GM11168 (cell line): ENCODE measurements around the gene BRCC3.
"Not testable (repeated sequence)": the region's sequence is repeated elsewhere in the genome, so short reads cannot be mapped to it uniquely, and the experiment has no call there.

Experiments used
- in situ Hi-C: fragments of 300-500 bp; cut with MboI; formaldehyde crosslinking; loops from one replicate; pipeline ENCODE4 v1.12.0; 2022; ENCODE audit warnings: low sequenced_read_pairs; ENCODE audit not compliant: unreplicated experiment

The BRCC3 gene

DNA sequence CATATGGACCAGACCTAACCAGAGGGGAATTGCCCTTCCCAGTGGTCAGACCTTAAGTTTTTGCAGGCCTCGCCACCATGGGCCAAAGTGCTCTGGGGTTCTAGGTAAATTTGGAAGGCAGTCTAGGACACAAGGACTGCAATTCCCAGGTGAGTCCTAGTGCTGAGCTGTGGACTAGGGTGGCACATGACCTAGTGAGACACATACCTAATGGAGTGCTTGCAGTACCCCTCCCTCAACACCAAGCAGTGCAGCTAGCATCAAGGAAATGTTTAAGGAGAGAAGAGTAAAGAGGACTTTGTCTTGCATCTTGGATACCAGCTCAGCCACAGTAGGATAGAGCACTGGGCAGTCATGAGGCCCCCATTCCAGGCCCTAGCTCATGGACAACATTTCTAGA, 60.8 kb downstream of the BRCC3 start:
- in situ Hi-C loops: no loop called here

DNA sequence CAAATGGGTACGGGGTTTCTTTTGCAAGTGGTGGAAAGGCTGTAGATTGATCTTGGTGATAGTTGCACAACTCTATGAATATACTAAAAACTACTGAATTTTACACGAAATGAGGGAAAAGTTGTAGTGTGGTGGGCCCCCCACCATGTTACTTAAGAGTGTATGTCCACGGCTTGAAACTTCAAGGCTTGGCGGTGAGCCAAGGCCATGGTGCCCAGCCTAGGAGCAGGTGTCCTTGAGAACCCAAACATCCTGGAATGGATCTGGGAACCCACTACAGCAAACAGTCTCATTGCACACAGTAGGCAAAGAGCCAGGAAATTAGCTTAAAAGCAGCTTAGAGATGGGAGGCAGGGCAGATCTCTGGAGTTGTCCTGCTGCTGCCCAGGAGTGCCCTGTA, 62.9 kb downstream of the BRCC3 start:
- in situ Hi-C loops: no loop called here

DNA sequence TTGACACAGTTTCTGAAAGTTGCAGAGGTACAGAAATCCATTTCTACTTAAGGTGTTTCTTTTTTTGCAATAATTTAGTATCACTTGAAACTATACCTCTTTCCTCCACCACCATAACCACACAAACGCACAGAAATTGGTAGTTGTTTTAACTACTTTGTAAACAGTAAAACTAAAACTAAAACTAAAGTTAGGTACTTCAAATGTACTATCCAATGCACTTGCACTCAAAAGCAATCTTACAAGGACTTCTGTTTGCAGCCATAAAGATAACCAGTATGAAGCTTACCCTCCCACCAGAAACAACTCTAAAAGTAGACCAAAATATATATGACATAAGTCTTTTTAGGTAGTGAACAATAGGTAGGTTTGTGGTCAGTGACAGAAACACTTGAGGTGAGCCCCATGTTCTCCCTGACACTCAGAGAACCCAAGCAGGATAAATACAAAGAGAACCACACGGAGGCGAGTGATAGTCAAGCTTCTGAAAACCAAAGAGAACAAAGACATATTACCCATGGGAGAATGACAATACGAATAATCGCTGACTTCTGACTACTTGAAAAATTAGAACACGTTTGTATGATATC, 72.7 kb downstream of the BRCC3 start:
- in situ Hi-C loops: no loop called here

DNA sequence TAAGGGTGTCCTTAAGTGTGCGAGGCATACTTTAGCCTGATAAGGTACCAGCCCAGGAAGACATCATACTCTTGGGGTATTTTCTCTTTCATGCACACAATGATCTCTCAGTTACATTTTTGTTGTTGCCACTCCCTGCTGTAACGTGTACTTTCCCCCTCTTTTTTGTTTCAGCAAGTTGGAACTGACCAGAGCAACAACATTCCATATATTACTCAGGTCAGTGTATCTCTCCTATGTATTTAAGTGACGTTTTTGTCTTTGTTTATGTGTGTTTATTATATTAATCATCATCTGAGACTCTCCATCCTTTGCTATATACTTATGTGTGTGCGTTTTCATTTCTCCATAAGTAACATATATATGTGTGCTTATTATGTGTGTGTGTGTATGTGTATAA, 73.6 kb downstream of the BRCC3 start:
- in situ Hi-C loops: no loop called here

DNA sequence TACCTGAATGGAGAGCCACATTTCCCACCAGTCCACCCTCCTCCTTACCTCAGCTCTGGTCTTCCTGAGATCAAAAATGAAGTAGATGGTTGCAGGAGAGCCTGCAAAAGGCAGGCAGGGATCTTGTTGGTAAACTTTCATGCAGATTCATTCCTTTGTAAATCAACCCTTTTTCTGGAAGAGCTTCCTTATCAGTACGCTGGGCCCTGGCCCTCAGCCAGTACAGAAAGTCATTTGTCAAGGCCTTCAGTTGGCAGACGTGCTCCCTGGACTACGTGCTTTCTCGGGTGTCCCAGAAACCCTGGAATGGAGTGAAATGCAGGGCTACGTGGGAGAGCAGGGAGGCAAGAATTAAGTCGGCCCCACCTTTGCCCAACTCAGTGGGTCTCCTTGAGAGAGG, 76.3 kb downstream of the BRCC3 start:
- in situ Hi-C loops: not testable (repeated sequence)

DNA sequence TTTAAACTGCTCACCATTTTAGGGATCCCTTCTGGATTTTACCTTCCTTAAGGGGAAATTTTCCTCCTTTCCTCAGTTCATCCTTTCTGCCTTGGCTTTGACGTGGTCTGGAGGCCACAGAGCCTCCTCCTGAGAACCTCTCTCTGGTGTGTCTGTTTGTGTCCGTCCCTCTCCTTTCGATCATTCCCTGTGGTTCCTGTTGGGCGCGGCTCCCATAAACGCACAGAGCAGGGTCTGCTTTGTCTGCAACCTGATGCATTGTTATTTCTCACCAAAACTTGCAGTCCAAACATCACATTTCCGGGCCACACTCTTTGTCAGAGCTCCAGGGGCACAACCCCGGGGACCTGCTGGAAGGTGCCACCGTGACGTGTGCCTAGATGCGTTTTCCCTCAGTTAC, 76.9 kb downstream of the BRCC3 start:
- in situ Hi-C loops: not testable (repeated sequence)

DNA sequence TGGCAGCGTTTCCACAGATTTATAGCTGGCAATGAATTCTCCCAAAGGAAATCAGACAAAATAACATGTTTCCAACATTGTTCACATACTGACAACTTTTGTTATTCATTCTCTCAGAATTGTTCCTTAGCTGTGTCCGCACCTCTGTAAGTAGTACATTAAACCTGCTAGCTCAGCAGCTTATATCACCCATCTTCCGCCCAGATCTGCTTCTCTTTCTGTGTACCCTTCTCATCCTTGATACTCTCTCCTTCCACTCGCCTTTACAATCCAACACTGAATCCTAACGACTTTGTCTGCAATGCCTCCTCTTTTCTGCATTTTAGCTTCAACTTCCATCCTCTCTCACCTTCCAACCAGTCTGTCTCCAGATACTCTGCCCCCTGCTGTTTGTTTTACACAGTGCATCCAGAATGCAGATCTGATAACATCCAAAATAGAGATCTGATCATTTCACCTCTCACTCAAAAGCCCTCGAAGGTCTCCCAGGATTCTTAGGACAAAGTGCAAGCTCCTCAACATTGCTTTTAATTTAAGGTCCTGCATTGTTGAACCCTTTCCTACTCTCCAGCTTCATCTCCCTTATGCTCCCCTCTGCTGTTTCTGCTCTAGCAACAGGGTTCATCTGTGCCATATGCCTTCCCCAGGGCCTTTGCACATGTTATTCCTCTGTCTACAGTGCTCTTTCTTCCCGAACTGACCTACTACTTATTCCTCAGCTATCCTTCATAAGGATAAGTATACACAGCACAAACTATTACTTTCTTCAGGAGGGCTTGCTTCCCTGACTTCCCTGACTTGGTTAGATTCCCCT, 77.6 kb downstream of the BRCC3 start:
- in situ Hi-C loops: no loop called here

DNA sequence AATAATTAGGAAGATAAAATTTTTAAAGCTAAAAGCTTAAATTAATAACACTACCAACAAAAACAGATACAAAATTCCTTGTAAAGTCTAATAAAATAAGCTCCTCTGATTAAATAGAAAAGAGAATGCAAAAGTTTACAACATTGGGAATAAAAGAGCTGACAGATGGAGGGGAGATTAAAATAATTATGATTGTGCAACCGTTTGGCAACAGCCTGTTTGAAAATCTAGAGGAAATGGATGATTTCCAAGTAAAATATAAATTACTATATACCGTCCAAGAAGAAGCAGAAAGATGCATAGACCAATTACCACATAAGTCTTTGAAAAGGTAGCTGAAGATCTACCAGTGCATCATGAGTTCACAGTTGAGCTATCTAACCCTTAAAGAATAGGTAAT, 98.6 kb downstream of the BRCC3 start:
- in situ Hi-C loops: no loop called here
